Brain microvascular endothelial cell (primary cell): Measurements from ENCODE around the gene TSPAN5.

Source experiments
- DNase-seq: peaks from one replicate; pipeline ENCODE4 v3.0.0-alpha.2; 2020
- H3K27ac ChIP-seq: fragments of 250-450 bp; sonication (Bioruptor Pico); 2 replicates; pipeline ENCODE4 v1.5.1; 2020; ENCODE audit warnings: mild to moderate bottlenecking, moderate library complexity
- H3K27me3 ChIP-seq: fragments of 250-450 bp; sonication (Bioruptor Pico); replicated peaks from 2 replicates; pipeline ENCODE4 v1.5.1; 2020; ENCODE audit warnings: mild to moderate bottlenecking
- H3K36me3 ChIP-seq: fragments of 250-450 bp; sonication (Bioruptor Pico); replicated peaks from 2 replicates; pipeline ENCODE4 v1.5.1; 2020; ENCODE audit warnings: mild to moderate bottlenecking
- H3K4me3 ChIP-seq: 2 replicates; pipeline ENCODE4 v1.5.1; 2011; ENCODE audit warnings: low read depth, mild to moderate bottlenecking, control low read depth, low read length, moderate library complexity
- CTCF ChIP-seq: IDR thresholded peaks from 2 replicates; pipeline ENCODE4 v1.5.1; 2011; ENCODE audit warnings: low read depth, mild to moderate bottlenecking, moderate library complexity, low read length, control low read depth, inconsistent platforms; ENCODE audit errors: missing control alignments
- in situ Hi-C: cut with HindIII; loops from 2 replicates; pipeline ENCODE4 v1.10.0; 2017; ENCODE audit warnings: low sequenced_read_pairs, low pct_ligation_motif_present

The TSPAN5 gene

GRCh38 chr4:98522062-98522461 is 136.3 kb downstream of the TSPAN5 start:
- peak; percentile 10 for DNase-seq
- Histone ChIP-seq H3K4me3 (no peak overlapping the region), H3K27ac (peak overlapping the region; percentile 93), H3K27me3 (no peaks in the 10 kb centered on the region), H3K36me3 (no peaks in the 10 kb centered on the region)
- in situ Hi-C loops = no loop called here
- no peak for TF ChIP-seq CTCF

DNA sequence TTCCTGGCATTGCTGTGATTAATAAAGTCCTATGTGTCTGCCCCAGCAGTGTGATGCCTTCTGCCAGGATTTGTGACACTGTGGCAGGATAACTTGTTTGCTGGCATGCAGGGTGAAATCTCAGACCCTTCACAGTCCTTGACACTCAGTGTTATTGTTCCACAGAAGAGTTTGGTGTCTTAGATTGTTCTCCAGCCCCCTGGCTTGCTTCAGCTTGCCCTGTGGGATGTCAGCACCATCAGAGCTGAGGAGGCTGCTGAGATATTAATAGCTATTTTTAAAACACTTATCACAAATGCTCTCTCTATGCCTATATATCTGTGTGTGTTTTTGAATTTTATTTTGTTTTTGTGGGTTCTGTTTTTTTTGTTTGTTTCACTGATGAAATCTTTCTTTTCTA is 136.9 kb downstream of the TSPAN5 start:
- DNase-seq = no peak
- Histone ChIP-seq H3K27me3 (no peaks in the 10 kb centered on the region), H3K36me3 (no peaks in the 10 kb centered on the region), H3K4me3 (no peak overlapping the region), H3K27ac (peak overlapping the region; percentile 93)
- in situ Hi-C loops = no loop called here
- no peak for TF ChIP-seq CTCF

DNA sequence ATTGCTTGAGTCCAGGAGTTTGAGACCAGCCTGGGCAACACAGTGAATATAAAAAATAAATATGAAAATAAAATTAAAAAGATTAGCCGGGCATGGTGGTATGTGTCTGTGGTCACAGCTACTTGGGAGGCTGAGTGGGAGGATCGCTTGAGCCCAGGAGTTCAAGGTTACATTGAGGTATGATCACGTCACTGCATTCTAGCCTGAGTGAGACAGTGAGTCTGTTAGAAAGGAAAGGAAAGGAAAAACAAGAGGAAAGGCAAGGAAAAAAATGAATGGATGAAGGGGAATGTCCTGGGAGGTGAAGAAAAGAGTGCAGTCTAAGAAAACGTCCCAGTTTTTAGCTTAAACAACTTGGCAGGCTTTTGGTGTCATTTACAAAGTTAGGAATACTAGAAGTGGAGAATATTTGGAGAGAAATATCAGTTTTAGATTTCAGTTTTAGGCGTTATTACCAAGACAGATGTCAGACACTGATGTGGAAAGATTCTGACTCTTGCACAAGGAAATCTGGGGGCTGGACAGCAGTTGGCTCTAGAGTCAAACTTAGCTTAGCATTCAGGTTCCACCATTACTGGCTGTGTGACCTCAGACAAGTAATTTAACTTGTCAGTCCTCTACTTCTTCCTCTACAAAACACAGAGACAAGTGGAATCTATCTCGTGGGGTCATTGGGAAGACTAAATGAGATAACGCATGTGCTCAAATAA is 139.0 kb downstream of the TSPAN5 start:
- Histone ChIP-seq H3K4me3 (no peak overlapping the region), H3K27me3 (no peaks in the 10 kb centered on the region), H3K36me3 (no peaks in the 10 kb centered on the region), H3K27ac (peak overlapping the region; percentile 92)
- TF ChIP-seq CTCF = no peak
- in situ Hi-C loops = no loop called here
- peak; percentile 95 for DNase-seq

- H3K27ac ChIP-seq = peak overlapping the region; percentile 92
- TF ChIP-seq CTCF = no peak
- no peaks in the 10 kb centered on the region for H3K36me3 ChIP-seq
- H3K27me3 ChIP-seq = no peaks in the 10 kb centered on the region
- H3K4me3 ChIP-seq = no peak overlapping the region
- DNase-seq = no peak
- in situ Hi-C loops = no loop called here
Observed at GRCh38 chr4:98518559-98519267, 139.7 kb downstream of the TSPAN5 start.

DNA sequence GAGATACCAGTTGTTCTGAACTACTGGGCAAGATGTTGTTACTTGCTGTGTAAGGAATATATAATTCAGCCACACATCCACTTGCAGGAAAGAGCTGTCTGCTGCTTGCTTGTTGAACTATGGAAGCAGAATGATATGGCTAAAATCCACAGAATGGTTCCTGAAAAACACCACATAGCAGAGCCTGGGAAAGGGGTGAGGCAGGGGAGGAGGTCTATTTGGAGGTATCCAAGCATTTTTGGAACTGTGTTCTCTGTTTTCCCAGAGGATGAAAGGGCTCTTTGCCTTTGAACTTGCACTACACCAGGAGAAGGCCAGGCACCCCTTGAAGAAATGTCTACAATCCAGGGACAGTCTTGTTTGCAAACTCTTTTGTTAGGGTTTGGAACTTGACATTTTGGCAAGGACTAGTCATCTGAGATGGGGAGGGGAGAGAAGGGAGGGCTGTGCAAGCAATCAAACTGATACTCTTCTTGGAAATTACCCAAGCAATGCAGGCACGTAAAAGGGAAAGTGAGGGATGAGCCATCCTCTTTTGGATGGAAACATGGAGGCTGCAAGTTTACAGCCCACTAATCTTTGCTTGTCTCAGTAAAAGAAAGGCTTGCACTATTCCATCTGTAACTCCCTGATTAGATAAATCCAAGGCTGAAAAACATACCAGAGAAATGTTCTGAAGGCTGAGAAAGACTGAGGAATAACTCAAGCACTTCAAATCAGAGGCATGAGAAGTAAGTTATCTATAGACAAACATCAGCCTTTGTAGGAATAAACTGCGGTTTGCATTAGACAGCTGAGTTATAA is 141.0 kb downstream of the TSPAN5 start:
- Histone ChIP-seq H3K27ac (peak overlapping the region; percentile 92), H3K4me3 (no peak overlapping the region), H3K36me3 (no peaks in the 10 kb centered on the region), H3K27me3 (no peaks in the 10 kb centered on the region)
- DNase-seq = peak; percentile 32
- no peak for TF ChIP-seq CTCF
- in situ Hi-C loops = no loop called here
